NCI-H146 treated with DMSO at 0.1 percent for 48 hours (cell line): ENCODE data around the gene NREP.

Source experiments
- DNase-seq: peaks from one replicate; lab custom pipeline; 2025; ENCODE audit not compliant: unreplicated experiment; lab: John Stamatoyannopoulos, UW

Gene NREP

DNA sequence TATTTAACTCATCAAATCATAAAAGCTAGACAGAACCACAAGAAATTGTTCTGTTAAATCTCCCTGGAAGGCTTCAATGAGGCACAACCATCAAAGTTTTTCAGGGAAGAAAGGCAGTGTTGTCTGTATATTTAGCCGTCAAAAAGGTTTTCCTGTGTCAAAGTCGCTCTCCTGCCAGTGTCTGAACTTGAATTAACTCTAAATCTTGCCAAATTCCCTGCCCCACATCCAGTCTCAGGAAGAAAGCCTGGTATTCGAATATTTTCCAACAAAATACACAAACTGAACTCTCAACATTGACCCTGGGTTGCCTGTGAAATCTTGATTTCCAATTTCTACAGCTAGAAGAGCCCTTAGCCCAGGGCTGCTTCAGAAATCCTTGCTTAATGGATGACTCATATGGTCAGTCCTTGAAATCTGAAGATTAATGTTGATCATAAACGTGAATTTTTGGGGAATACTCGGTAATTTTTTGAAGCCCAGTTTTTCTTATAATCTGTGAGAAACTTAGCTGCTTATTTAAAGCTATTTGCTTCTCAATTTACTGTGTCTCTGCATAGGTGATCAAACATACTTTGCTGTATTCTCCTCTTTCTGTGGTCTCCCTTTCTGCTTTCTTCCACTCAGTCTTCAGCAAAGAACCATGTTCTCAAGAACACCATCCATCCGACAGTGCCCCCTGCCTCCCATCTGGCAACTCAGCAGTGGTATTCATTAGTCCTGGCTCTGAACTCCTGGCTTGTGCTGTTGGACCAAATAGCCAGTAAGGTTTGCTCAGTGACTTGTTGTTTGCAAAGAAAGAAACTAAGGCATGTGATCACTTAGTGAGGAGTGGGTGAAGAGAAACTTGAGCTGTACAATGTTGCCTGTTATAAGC lies 58.9 kb downstream of the NREP start:
- no peak for DNase-seq

DNA sequence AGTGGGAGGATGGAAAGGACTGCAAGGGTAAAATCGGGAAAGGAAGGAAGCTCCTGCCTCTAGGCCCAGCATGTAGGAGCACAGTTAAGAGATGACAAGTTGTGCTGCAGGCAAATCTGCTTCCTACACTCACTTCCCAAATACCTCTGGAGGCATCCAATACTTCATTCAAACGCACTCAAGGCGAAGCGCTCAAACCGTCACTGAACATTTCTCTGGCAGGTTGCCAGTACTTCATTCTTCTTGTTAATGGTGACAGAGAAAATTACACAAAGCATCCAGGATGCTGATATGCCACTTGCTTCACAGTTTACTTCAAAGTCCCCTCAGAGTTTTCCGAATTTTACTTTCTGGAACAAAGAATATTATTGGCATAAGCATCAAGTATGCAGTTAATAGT lies 59.8 kb downstream of the NREP start:
- peak; percentile 0 for DNase-seq

- no peak for DNase-seq
Observed at GRCh38 chr5:111695991-111696390, 61.0 kb downstream of the NREP start.

GRCh38 chr5:111694133-111694532 lies 62.9 kb downstream of the NREP start:
- no peak for DNase-seq

DNA sequence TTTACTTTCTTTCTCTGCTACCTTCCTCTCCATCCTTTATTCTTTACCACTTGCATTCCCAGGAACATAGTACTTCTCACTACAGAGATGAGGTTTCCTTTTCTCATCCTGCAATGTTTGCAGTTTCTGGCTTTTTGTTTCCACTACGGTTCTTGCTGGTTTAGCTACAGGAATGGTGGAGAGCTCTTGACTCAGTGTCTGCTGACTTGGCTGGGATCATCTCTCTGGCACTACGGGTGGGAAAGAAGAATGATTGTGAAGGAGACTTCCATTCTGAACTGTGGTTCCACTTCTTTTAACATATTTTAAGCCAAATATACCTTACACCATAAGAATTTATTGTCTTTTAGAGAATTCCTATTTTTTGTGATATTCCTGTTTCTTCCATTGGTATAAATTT lies 65.1 kb downstream of the NREP start:
- no peak for DNase-seq

DNA sequence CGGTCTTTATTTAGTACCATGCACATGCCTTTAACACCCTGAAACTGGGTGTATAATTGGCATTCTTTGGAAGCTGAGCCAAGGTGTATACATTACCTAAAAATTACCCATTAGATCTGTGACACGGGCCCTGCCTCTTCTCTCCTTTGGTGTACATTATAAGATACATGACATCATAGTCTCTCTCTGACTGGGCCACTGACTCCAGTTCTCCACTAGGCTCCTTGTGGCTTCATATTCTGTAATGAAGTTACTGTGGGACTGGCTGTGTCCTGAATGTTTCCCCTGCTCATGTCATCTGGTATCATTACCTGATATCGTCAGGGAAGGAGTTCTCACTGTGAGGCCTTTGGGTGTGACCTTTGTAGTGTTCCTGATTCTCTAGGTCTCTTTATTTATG lies 65.5 kb downstream of the NREP start:
- DNase-seq, result no peak

GRCh38 chr5:111689357-111689935 lies 67.5 kb downstream of the NREP start:
- DNase-seq, result no peak

GRCh38 chr5:111685969-111686368 lies 71.0 kb downstream of the NREP start:
- DNase-seq, result peak; percentile 27

DNA sequence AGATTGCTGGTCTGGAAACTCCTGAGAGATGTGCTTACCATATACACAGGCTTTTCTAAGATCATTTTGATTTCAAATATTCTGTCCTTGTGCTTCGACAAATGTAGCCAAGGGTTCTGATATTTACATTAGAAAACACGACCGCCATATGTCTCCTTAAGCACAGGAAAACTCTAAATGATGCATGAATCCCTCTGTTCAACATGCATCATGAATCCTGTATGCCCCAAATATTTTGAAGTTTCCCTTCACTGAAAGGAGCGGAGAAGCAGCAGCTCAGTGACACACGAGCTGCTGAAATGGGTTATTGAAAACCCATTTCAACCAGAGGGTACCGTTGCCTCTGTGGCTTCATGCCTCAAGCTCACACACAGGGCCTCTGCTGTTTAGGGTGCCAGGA lies 74.4 kb downstream of the NREP start:
- DNase-seq, result no peak

- DNase-seq, result no peak
Observed at GRCh38 chr5:111682121-111682520, 74.9 kb downstream of the NREP start.

DNA sequence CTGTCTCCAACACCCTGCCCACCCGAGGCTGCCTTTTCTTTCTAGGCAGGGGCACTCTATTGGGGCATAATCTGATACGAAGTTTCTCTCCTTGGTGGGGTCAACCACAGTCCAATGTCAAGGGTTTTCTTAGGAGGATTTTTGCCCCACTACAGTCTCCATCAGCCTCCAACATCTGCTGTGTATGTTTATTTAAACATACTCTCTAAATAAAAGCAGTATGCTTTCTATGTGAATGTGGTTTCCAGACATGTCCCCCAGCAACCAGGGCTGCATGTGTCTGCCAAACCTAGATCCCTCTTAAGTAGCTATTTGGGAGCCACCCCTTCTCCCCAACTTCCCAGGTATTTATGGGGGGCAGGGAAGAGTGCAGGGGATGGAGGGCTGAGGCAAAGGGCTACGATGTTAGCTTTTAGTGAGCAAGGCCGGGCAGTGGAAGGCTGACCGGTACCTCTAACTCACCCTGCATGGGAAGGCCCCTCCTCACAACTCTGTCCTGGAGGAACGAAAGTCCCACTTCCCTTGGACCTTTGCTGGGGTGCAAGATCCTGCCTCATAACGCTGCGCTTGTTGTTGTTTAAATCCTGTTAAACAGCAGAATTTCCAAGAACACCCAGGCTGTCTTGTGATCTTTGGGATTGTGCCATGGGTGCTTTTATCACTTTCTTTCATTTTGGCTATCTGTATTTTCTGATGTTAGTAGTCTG lies 75.4 kb downstream of the NREP start:
- DNase-seq, result no peak

DNA sequence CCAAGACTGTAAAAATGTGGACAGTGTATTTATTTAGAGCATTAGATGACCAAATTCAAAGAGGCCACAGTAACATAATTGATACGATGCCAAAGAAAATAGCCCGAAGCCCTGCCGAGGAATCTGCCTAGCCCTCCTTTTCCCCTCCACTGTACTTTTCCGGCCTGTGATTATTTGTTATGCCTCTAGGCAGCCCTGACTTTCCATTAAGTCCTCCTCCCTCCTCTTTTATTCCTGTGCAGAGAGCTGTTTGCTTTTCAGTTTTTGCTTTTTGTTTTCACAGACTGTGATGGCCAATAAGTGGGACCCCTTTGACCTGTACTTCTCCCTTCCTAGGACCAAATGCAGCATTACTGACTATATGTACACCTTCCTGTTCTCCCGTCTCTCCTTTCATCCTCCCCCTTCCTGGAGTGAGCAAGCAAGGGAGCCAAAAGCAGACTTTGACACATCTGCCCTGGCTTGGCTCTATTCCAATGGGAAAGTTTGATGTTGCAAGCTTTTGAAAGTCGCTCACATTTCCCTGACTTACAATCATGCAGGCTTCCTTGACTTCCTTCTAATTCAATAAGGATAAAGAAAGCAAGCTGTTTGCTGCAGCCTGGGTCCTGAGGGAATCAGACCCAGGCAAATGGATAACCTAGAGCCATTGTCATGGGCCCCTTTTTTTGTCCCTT lies 76.1 kb downstream of the NREP start:
- DNase-seq, result peak; percentile 89

- DNase-seq, result no peak
Observed at GRCh38 chr5:111679611-111680010, 77.4 kb downstream of the NREP start.
